A549 (cell line): ENCODE results near the gene MAP3K8.

Experiments
- CTCF ChIP-seq: fragments of >200 bp; sonication (Bioruptor Twin); formaldehyde crosslinking; IDR thresholded peaks from 3 replicates; pipeline ENCODE4 v1.5.1; 2016
- EP300 ChIP-seq, 2 experiments: fragments of >200 bp; sonication (Bioruptor Twin); formaldehyde crosslinking; IDR thresholded peaks; 2 replicates in 1 of 2; 3 replicates in 1 of 2; pipeline ENCODE4 v1.6.1; 2016 to 2017
- KDM5A ChIP-seq: fragments of 200-600 bp; sonication (generic); IDR thresholded peaks from 2 replicates; pipeline ENCODE4 v1.6.1; 2016; ENCODE audit warnings: antibody characterized with exemption, mild to moderate bottlenecking
- MAZ ChIP-seq: fragments of 150-350 bp; IDR thresholded peaks from 2 replicates; pipeline ENCODE4 v1.6.1; 2014; ENCODE audit warnings: antibody characterized with exemption, low read depth, low read length, borderline replicate concordance
- POLR2A ChIP-seq: IDR thresholded peaks from 2 replicates; pipeline ENCODE4 v1.6.1; 2012; ENCODE audit warnings: mild to moderate bottlenecking, low read length
- RAD21 ChIP-seq, 2 experiments: fragments of >200 bp in 1 of 2; sonication (Bioruptor Twin) in 1 of 2; formaldehyde crosslinking in 1 of 2; IDR thresholded peaks in 1 of 2; conservative IDR thresholded peaks in 1 of 2; 2 replicates in 1 of 2; 3 replicates in 1 of 2; pipeline ENCODE4 v1.6.1; 2012 to 2018; ENCODE audit warnings: inconsistent platforms in 1 of 2
- RARB ChIP-seq: fragments of 250-450 bp; sonication (Bioruptor Pico); IDR thresholded peaks from 2 replicates; pipeline ENCODE4 v1.8.0; 2021; ENCODE audit warnings: mild to moderate bottlenecking, moderate library complexity
- RCOR1 ChIP-seq: fragments of 150-350 bp; IDR thresholded peaks from 2 replicates; pipeline ENCODE4 v1.6.1; 2014; ENCODE audit warnings: antibody characterized with exemption, low read length, low read depth
- SMC3 ChIP-seq: fragments of >200 bp; sonication (Bioruptor Twin); formaldehyde crosslinking; IDR thresholded peaks from 3 replicates; pipeline ENCODE4 v1.6.1; 2018; ENCODE audit warnings: inconsistent platforms
- TF ChIP-seq, protein P1 (sequence below): IDR thresholded peaks from 2 replicates; pipeline ENCODE4 v1.6.1; 2012
- TF ChIP-seq, protein P2 (sequence below): fragments of 200-600 bp; sonication (generic); IDR thresholded peaks from 2 replicates; pipeline ENCODE4 v1.6.1; 2016; ENCODE audit warnings: antibody characterized with exemption, mild to moderate bottlenecking, moderate library complexity
- TF ChIP-seq, protein P3 (sequence below): fragments of 450-650 bp; IDR thresholded peaks from 2 replicates; pipeline ENCODE4 v1.6.1; 2014; ENCODE audit warnings: antibody characterized with exemption

- TF ChIP-seq CTCF = no peak
- no peak for TF ChIP-seq RCOR1
- no peak for TF ChIP-seq POLR2A
- TF ChIP-seq, protein P1, sequence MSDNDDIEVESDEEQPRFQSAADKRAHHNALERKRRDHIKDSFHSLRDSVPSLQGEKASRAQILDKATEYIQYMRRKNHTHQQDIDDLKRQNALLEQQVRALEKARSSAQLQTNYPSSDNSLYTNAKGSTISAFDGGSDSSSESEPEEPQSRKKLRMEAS = no peak; the same call in 1 of the 2 replicates
- TF ChIP-seq EP300 (IDR thresholded peaks at IDR 0.05) = no peak
- TF ChIP-seq, protein P2, sequence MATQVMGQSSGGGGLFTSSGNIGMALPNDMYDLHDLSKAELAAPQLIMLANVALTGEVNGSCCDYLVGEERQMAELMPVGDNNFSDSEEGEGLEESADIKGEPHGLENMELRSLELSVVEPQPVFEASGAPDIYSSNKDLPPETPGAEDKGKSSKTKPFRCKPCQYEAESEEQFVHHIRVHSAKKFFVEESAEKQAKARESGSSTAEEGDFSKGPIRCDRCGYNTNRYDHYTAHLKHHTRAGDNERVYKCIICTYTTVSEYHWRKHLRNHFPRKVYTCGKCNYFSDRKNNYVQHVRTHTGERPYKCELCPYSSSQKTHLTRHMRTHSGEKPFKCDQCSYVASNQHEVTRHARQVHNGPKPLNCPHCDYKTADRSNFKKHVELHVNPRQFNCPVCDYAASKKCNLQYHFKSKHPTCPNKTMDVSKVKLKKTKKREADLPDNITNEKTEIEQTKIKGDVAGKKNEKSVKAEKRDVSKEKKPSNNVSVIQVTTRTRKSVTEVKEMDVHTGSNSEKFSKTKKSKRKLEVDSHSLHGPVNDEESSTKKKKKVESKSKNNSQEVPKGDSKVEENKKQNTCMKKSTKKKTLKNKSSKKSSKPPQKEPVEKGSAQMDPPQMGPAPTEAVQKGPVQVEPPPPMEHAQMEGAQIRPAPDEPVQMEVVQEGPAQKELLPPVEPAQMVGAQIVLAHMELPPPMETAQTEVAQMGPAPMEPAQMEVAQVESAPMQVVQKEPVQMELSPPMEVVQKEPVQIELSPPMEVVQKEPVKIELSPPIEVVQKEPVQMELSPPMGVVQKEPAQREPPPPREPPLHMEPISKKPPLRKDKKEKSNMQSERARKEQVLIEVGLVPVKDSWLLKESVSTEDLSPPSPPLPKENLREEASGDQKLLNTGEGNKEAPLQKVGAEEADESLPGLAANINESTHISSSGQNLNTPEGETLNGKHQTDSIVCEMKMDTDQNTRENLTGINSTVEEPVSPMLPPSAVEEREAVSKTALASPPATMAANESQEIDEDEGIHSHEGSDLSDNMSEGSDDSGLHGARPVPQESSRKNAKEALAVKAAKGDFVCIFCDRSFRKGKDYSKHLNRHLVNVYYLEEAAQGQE = no peak
- TF ChIP-seq, protein P3, sequence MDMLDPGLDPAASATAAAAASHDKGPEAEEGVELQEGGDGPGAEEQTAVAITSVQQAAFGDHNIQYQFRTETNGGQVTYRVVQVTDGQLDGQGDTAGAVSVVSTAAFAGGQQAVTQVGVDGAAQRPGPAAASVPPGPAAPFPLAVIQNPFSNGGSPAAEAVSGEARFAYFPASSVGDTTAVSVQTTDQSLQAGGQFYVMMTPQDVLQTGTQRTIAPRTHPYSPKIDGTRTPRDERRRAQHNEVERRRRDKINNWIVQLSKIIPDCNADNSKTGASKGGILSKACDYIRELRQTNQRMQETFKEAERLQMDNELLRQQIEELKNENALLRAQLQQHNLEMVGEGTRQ = no peak
- no peak for TF ChIP-seq KDM5A
- TF ChIP-seq RARB (CRISPR knock-in tag) = no peak; the same call in 1 of the 2 replicates
- no peak for TF ChIP-seq RAD21 (conservative IDR thresholded peaks at IDR 0.05 in 1 of 2, IDR thresholded peaks at IDR 0.05 in 1 of 2)
- no peak for TF ChIP-seq MAZ
- TF ChIP-seq SMC3 = no peak
Measured at GRCh38 chr10:30433306-30433729, 666 bp upstream of the MAP3K8 start.
